ENCODE results near the gene GTF2F1.
"Not testable (repeated sequence)": the region's sequence is repeated elsewhere in the genome, so short reads cannot be mapped to it uniquely, and the experiment has no call there.

The GTF2F1 gene

GRCh38 chr19:6431891-6432290 is 38.9 kb upstream of the GTF2F1 start:
- no peaks in the 10 kb centered on the region for H3F3A ChIP-seq (ENCODE audit: insufficient read depth)
- H3K36me3 ChIP-seq (ENCODE audit: low read length): no peaks in the 10 kb centered on the region
- H3K9me3 ChIP-seq (ENCODE audit: insufficient read depth, low read length): no peaks in the 10 kb centered on the region
- no peak overlapping the region for H3K4me2 ChIP-seq (ENCODE audit: low read depth, low read length, poor library complexity, severe bottlenecking)
- no peaks in the 10 kb centered on the region for H3K9me2 ChIP-seq (replicated peaks; ENCODE audit: insufficient read depth, low read length)
- H3K27me3 ChIP-seq (ENCODE audit: low read length): no peaks in the 10 kb centered on the region
- no peaks in the 10 kb centered on the region for H4K20me1 ChIP-seq (ENCODE audit: low read depth, low read length)
- H3K4me3 ChIP-seq (ENCODE audit: insufficient read depth, low read length, poor library complexity, severe bottlenecking): no peak overlapping the region
- no peak for TF ChIP-seq EZH2phosphoT487 (conservative IDR thresholded peaks at IDR 0.05; ENCODE audit: low read length)
- TF ChIP-seq, protein P1, sequence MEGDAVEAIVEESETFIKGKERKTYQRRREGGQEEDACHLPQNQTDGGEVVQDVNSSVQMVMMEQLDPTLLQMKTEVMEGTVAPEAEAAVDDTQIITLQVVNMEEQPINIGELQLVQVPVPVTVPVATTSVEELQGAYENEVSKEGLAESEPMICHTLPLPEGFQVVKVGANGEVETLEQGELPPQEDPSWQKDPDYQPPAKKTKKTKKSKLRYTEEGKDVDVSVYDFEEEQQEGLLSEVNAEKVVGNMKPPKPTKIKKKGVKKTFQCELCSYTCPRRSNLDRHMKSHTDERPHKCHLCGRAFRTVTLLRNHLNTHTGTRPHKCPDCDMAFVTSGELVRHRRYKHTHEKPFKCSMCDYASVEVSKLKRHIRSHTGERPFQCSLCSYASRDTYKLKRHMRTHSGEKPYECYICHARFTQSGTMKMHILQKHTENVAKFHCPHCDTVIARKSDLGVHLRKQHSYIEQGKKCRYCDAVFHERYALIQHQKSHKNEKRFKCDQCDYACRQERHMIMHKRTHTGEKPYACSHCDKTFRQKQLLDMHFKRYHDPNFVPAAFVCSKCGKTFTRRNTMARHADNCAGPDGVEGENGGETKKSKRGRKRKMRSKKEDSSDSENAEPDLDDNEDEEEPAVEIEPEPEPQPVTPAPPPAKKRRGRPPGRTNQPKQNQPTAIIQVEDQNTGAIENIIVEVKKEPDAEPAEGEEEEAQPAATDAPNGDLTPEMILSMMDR (IDR thresholded peaks at IDR 0.05; ENCODE audit: insufficient read depth, low read length, poor library complexity, severe bottlenecking): no peak
- H3K27ac ChIP-seq (ENCODE audit: low read depth, low read length): no peak overlapping the region
- no peak overlapping the region for H3K9ac ChIP-seq (ENCODE audit: low read length)
- no peak overlapping the region for H2AFZ ChIP-seq (ENCODE audit: low read depth, low read length, severe bottlenecking)
- no peaks in the 10 kb centered on the region for H3K79me2 ChIP-seq (ENCODE audit: insufficient read depth, low read length)

DNA sequence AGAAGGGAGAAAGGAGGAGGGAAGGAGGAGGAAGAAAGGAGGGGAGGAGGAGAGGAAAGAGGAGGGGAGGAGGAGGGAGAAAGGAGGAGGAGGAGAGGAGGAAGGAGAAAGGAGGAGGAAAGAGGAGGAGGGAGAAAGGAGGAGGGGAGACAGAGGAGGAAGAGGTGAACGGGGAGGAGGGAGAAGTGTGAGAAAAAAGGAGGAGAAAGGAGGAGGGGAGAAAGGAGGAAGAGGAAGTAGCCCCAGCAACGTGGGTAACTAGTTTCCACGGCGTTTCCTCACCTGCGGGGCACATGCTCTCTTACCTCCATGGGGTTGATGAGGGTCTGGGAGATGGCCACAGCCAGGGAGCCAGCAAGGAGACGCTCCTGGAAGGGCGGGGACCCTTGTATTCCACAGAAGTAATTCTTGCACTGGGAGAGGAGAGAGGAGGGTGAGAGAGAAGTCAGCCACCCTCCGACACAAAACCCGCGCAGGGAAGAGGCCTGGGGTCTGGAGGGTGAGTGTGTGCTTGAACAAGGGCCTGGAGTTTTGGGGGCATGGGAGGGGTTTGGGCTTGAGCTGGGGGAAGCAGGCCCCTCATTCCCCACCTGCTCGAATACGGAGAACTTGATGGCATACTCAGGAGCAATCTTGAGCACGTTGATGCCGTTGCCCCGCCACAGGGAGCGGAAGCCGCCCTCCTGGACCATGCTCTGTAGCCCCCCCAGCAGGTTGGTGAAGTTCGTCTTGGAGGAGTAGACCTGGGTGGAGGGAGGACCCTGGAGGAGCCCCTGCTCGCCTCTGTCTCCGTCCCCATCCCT is 36.7 kb upstream of the GTF2F1 start:
- no peaks in the 10 kb centered on the region for H3K9me2 ChIP-seq (replicated peaks; ENCODE audit: insufficient read depth, low read length)
- no peaks in the 10 kb centered on the region for H3K27me3 ChIP-seq (ENCODE audit: low read length)
- no peak overlapping the region for H3K4me2 ChIP-seq (ENCODE audit: low read depth, low read length, poor library complexity, severe bottlenecking)
- no peaks in the 10 kb centered on the region for H3K9me3 ChIP-seq (ENCODE audit: insufficient read depth, low read length)
- TF ChIP-seq EZH2phosphoT487 (conservative IDR thresholded peaks at IDR 0.05; ENCODE audit: low read length): no peak
- TF ChIP-seq, protein P1 (IDR thresholded peaks at IDR 0.05; ENCODE audit: insufficient read depth, low read length, poor library complexity, severe bottlenecking): no peak
- no peak overlapping the region for H3K27ac ChIP-seq (ENCODE audit: low read depth, low read length)
- no peaks in the 10 kb centered on the region for H3K36me3 ChIP-seq (ENCODE audit: low read length)
- peak overlapping the region; percentile 41 for H2AFZ ChIP-seq (ENCODE audit: low read depth, low read length, severe bottlenecking)
- H3K4me3 ChIP-seq (ENCODE audit: insufficient read depth, low read length, poor library complexity, severe bottlenecking): no peak overlapping the region
- H4K20me1 ChIP-seq (ENCODE audit: low read depth, low read length): no peaks in the 10 kb centered on the region
- H3F3A ChIP-seq (ENCODE audit: insufficient read depth): no peaks in the 10 kb centered on the region
- H3K79me2 ChIP-seq (ENCODE audit: insufficient read depth, low read length): no peaks in the 10 kb centered on the region
- H3K9ac ChIP-seq (ENCODE audit: low read length): no peak overlapping the region

DNA sequence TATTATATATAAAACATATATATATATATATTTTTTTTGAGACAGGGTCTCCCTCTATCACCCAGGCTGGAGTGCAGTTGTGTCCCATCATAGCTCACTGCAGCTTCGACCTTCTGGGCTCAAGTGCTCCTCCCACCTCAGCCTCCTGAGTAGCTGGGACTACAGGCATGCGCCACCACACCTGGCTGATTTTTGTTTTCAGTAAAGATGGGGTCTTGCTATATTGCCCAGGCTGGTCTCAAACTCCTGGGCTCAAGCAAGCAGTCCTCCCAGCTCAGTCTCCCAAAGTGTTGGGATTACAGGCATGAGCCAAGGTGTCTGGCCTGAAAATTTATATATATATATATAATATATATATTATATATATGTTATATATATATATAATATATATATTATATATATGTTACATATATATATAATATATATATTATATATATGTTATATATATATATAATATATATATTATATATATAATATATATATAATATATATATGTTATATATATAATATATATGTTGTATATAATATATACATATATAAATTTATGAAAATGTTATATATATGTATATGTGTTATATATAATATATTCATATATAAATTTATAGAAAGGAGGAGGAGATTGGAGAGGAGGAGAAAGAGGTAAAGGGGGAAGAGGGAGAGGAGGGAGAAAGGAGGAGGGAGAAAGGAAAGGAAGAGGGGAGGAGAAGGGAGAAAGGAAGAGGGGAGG is 35.9 kb upstream of the GTF2F1 start:
- H3K79me2 ChIP-seq (ENCODE audit: insufficient read depth, low read length); H3K4me2 ChIP-seq (ENCODE audit: low read depth, low read length, poor library complexity, severe bottlenecking); H3K27ac ChIP-seq (ENCODE audit: low read depth, low read length): not testable (repeated sequence)

GRCh38 chr19:6427131-6427530 is 34.2 kb upstream of the GTF2F1 start:
- Histone ChIP-seq H3K9ac (ENCODE audit: low read length) (no peak overlapping the region), H3K36me3 (ENCODE audit: low read length) (no peaks in the 10 kb centered on the region), H3K27ac (ENCODE audit: low read depth, low read length) (no peak overlapping the region), H2AFZ (ENCODE audit: low read depth, low read length, severe bottlenecking) (no peak overlapping the region), H3F3A (ENCODE audit: insufficient read depth) (no peaks in the 10 kb centered on the region; the same call in 1 of the 2 replicates), H3K4me2 (ENCODE audit: low read depth, low read length, poor library complexity, severe bottlenecking) (no peak overlapping the region), H3K79me2 (ENCODE audit: insufficient read depth, low read length) (peaks cover 20% of the 10 kb centered on the region), H4K20me1 (ENCODE audit: low read depth, low read length) (peaks cover 13% of the 10 kb centered on the region; the same call in 1 of the 2 replicates), H3K9me3 (ENCODE audit: insufficient read depth, low read length) (no peaks in the 10 kb centered on the region), H3K9me2 (replicated peaks; ENCODE audit: insufficient read depth, low read length) (no peaks in the 10 kb centered on the region), H3K27me3 (ENCODE audit: low read length) (no peaks in the 10 kb centered on the region), H3K4me3 (ENCODE audit: insufficient read depth, low read length, poor library complexity, severe bottlenecking) (no peak overlapping the region)
- TF ChIP-seq, protein P1 (IDR thresholded peaks at IDR 0.05; ENCODE audit: insufficient read depth, low read length, poor library complexity, severe bottlenecking): no peak
- no peak for TF ChIP-seq EZH2phosphoT487 (conservative IDR thresholded peaks at IDR 0.05; ENCODE audit: low read length)

More for the DNA sequence above, 35.9 kb upstream of the GTF2F1 start:
- not testable (repeated sequence) for H3K9ac ChIP-seq (ENCODE audit: low read length); H4K20me1 ChIP-seq (ENCODE audit: low read depth, low read length); H3F3A ChIP-seq (ENCODE audit: insufficient read depth); H3K9me3 ChIP-seq (ENCODE audit: insufficient read depth, low read length); H3K4me3 ChIP-seq (ENCODE audit: insufficient read depth, low read length, poor library complexity, severe bottlenecking); H3K9me2 ChIP-seq (replicated peaks; ENCODE audit: insufficient read depth, low read length); H3K36me3 ChIP-seq (ENCODE audit: low read length); H3K27me3 ChIP-seq (ENCODE audit: low read length)
- H2AFZ ChIP-seq (ENCODE audit: low read depth, low read length, severe bottlenecking): peak overlapping the region; percentile 41

All from SU-DHL-6 (cell line).